Mammary epithelial cell (primary cell): Measurements from ENCODE around the gene ERBB2.

Source experiments
- EZH2 ChIP-seq: IDR thresholded peaks from 2 replicates; pipeline ENCODE4 v1.6.1; 2012; ENCODE audit warnings: low read length, inconsistent platforms, borderline replicate concordance
- TF ChIP-seq, protein P1 (sequence below), 2 donors: IDR thresholded peaks in 1 of 2; conservative IDR thresholded peaks in 1 of 2; 2 replicates each; pipeline ENCODE4 v1.5.1; 2011 to 2012; ENCODE audit warnings: inconsistent platforms in 2 of 2, low read length in 2 of 2, mild to moderate bottlenecking in 2 of 2, control low read depth in 1 of 2, low read depth in 1 of 2; ENCODE audit not compliant: insufficient read depth in 1 of 2; ENCODE audit errors: extremely low read depth in 1 of 2

DNA sequence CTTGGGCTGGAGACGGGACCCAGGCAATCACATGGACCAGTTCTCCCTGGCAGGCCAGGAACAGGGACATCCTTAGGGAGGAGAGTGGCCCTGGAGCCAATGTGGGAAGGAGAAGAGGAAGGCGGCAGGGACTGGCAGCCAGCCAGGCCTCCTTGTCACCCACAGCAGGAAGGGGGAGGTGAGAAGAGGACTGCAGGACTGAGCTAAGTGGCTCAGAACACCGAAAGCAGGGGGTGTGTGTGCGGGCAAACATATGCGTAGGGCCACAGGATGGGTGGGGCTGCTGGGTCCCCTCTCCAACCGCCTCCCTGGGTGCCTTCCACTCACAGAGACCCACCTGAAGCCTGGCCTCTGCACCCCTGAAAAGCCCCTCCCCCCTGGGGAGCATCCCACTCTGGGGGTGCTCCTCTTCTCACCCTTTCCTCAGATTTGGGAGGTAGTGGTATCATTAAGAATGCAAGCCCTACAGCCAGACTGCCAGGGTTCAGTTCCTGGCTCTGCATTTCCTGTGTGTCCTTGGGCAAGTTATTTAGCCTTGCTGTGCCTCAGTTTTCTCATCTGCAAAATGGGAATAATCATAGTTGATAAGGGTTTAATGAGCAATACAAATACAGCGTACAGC is 23.6 kb upstream of the ERBB2 start:
- TF ChIP-seq EZH2: no peak
- TF ChIP-seq, protein P1, sequence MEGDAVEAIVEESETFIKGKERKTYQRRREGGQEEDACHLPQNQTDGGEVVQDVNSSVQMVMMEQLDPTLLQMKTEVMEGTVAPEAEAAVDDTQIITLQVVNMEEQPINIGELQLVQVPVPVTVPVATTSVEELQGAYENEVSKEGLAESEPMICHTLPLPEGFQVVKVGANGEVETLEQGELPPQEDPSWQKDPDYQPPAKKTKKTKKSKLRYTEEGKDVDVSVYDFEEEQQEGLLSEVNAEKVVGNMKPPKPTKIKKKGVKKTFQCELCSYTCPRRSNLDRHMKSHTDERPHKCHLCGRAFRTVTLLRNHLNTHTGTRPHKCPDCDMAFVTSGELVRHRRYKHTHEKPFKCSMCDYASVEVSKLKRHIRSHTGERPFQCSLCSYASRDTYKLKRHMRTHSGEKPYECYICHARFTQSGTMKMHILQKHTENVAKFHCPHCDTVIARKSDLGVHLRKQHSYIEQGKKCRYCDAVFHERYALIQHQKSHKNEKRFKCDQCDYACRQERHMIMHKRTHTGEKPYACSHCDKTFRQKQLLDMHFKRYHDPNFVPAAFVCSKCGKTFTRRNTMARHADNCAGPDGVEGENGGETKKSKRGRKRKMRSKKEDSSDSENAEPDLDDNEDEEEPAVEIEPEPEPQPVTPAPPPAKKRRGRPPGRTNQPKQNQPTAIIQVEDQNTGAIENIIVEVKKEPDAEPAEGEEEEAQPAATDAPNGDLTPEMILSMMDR (conservative IDR thresholded peaks at IDR 0.05 in 1 of 2, IDR thresholded peaks at IDR 0.05 in 1 of 2; ENCODE audit: extremely low read depth in 1 of 2, insufficient read depth in 1 of 2, low read depth in 1 of 2, low read length in 2 of 2): no peak
